Stimulated activated naive B cell treated with anti-CD40 and anti-IgM and Interleukin-4, amounts not matched to agents 10 μg/mL and 1 μg/mL and 100 μg/mL, for 72 hours (primary cell): ENCODE measurements around the gene ATL1.
"Not testable (repeated sequence)": the region's sequence is repeated elsewhere in the genome, so short reads cannot be mapped to it uniquely, and the experiment has no call there.

ENCODE experiments used
- ATAC-seq, 2 donors: fragments of 150-1000 bp; cut with Tn5 transposase; replicated peaks; 2 replicates each; pipeline ENCODE4 v1.10.0; 2021; ENCODE audit warnings: moderate library complexity in 1 of 2
- DNase-seq: peaks from one replicate; pipeline ENCODE4 v3.0.0; 2021
- H3K27ac Mint-ChIP-seq: one replicate; pipeline ENCODE4 v1.8.0; 2022; ENCODE audit warnings: mild to moderate bottlenecking, mixed read lengths
- H3K27me3 Mint-ChIP-seq, 2 donors: one replicate each; pipeline ENCODE4 v1.8.0; 2022; ENCODE audit warnings: mixed read lengths in 2 of 2
- H3K36me3 Mint-ChIP-seq, 2 donors: one replicate each; pipeline ENCODE4 v1.8.0; 2022; ENCODE audit warnings: mixed read lengths in 2 of 2, mild to moderate bottlenecking in 1 of 2
- H3K4me1 Mint-ChIP-seq, 2 donors: one replicate each; pipeline ENCODE4 v1.8.0; 2022; ENCODE audit warnings: mixed read lengths in 2 of 2, mild to moderate bottlenecking in 1 of 2
- H3K4me3 Mint-ChIP-seq, 2 donors: one replicate each; pipeline ENCODE4 v1.8.0; 2022; ENCODE audit warnings: mild to moderate bottlenecking in 2 of 2, mixed read lengths in 2 of 2, moderate library complexity in 1 of 2
- H3K9me3 Mint-ChIP-seq, 2 donors: one replicate each; pipeline ENCODE4 v1.8.0; 2022; ENCODE audit warnings: mixed read lengths in 2 of 2, mild to moderate bottlenecking in 1 of 2

Gene ATL1

DNA sequence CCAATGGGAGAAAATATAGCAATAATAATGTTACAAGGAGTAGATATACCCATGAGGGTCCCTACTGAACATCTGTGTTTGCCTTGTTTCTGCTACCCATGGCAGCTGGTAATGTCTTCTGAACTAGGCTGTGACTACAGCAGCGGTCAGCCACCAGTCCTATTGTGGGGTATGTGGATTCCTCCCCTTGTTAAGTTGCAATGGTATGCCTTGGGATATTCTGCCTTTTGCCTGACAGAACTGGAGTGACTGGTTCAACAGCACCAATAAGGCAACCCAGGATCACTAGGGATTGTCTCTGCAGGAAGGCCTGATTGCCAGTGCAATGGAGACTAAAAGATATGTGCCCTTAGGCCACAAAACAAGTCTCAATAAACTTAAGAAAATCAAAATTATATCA, 9.7 kb upstream of the ATL1 start:
- Mint-ChIP-seq H3K36me3 (no peaks in the 10 kb centered on the region), H3K27me3 (peaks cover 19 to 26% of the 10 kb centered on the region in 2 donors), H3K4me3 (no peak overlapping the region), H3K9me3 (no peaks in the 10 kb centered on the region), H3K4me1 (peaks cover 3 to 6% of the 10 kb centered on the region in 2 donors), H3K27ac (no peak overlapping the region)
- DNase-seq (no peak), ATAC-seq (no peak)

DNA sequence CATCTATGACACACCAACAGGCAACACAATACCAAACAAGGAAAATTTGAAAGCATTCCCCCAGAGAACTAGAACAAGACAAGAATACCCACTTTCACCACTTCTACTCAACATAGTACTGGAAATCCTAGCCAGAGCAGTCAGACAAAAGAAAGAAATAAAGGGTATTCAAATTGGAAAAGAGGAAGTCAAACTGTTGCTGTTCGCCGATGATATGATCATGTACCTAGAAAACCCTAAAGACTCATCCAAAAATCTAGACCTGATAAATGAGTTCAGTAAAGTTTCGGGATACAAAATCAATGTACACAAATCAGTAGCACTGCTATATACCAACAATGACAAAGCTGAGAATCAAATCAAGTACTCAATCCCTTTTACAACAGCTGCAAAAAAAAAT, 8.1 kb upstream of the ATL1 start:
- H3K4me1 Mint-ChIP-seq: peaks cover 3 to 6% of the 10 kb centered on the region in 2 donors
- peaks cover 23 to 26% of the 10 kb centered on the region in 2 donors for H3K27me3 Mint-ChIP-seq
- no peak for ATAC-seq
- H3K9me3 Mint-ChIP-seq: no peaks in the 10 kb centered on the region
- no peak overlapping the region for H3K4me3 Mint-ChIP-seq
- no peak overlapping the region for H3K27ac Mint-ChIP-seq
- no peak for DNase-seq
- H3K36me3 Mint-ChIP-seq: no peaks in the 10 kb centered on the region

DNA sequence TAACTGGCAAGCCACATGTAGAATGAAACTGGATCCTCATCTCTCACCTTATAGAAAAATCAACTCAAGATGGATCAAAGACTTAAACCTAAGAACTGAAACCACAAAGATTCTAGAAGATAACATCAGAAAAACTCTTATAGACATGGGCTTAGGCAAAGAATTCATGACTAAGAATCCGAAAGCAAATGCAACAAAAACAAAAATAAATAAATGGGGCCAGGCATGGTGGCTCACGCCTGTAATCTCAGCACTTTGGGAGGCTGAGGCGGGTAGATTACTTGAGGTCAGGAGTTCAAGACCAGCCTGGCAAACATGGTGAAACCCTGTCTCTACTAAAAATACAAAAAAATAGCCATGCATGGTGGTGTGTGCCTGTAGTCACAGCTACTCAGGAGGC, 7.1 kb upstream of the ATL1 start:
- peaks cover 32 to 35% of the 10 kb centered on the region in 2 donors for H3K27me3 Mint-ChIP-seq
- not testable (repeated sequence) for H3K9me3 Mint-ChIP-seq, H3K36me3 Mint-ChIP-seq, H3K4me3 Mint-ChIP-seq, H3K27ac Mint-ChIP-seq, H3K4me1 Mint-ChIP-seq, ATAC-seq, DNase-seq

DNA sequence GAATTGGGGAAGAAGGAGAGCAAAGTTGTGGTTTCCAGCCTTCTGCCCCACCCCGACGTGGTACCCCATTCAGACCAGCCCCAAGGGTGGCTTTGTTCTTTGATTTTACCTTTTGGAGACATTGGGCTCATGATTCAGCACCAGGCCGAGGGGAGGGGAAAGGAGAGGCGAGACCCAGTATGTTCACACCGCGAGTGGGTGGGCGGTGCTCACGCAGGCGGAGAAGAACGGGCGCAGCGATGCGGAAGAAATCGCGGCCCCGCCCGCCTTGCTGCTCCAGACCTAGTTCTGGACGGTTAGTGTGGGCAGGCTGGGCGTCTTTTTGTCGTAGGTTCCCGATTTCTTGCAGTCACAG, 963 bp downstream of the ATL1 start:
- no peaks in the 10 kb centered on the region for H3K36me3 Mint-ChIP-seq
- peak overlapping the region; percentile 84 to 89 for H3K4me3 Mint-ChIP-seq
- ATAC-seq (peak; percentile 53 to 61), DNase-seq (peak; percentile 12)
- peaks cover 12 to 14% of the 10 kb centered on the region in 2 donors for H3K4me1 Mint-ChIP-seq
- no peaks in the 10 kb centered on the region for H3K9me3 Mint-ChIP-seq
- H3K27ac Mint-ChIP-seq: peak overlapping the region; percentile 37
- peaks cover 24 to 29% of the 10 kb centered on the region in 2 donors for H3K27me3 Mint-ChIP-seq

DNA sequence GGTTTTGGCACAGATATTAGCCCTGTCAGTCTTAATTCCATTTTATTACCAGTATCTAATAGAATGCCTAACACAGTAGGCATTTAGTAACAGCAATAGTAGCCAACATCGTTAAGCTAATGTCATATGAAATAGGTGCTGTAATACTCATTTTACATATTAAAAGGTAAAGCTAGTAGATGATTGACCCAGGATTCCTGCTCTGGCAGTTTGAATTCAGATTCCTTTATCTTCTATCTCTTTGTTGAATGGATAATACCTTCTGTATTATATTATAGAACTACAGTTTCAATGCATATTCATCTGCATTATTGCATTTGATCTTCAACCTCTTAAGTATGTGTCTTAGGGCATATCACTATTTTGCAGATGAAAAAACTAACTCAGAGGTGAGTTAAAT, 2.9 kb downstream of the ATL1 start:
- H3K4me3 Mint-ChIP-seq: no peak overlapping the region

DNA sequence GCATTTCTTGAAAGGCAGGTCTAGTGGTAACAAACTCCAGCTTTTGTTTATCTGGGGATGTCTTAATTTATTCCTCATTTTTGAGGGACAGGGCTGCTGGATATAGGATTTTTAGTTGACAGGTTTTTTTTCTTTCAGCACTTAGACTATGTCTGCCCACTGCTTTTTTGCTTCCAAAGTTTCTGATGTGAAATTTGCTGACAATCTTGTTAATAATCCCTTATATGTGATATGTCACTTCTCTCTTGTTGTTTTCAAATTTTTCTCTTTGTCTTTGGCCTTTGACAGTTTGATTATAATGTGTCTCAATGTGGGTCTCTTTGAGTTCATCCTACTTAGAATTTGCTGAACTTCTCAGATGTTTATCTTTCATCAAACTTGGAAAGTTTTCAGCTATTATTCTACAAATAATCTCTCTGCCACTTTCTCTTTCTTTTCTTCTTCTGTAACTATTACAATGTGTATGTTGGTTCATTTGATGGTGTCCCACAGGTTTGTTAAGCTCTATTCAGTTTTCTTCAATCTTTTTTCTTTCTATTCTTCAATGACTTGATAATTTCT, 9.8 kb downstream of the ATL1 start:
- H3K36me3 Mint-ChIP-seq: peaks cover 11 to 20% of the 10 kb centered on the region in 2 donors
- ATAC-seq (no peak), DNase-seq (no peak)
- H3K27me3 Mint-ChIP-seq: no peaks in the 10 kb centered on the region
- H3K27ac Mint-ChIP-seq: no peak overlapping the region
- peaks cover 14 to 24% of the 10 kb centered on the region in 2 donors for H3K9me3 Mint-ChIP-seq
- H3K4me1 Mint-ChIP-seq: no peaks in the 10 kb centered on the region
- H3K4me3 Mint-ChIP-seq: no peak overlapping the region

More for the DNA sequence above, 2.9 kb downstream of the ATL1 start:
- no peak for ATAC-seq
- Mint-ChIP-seq H3K9me3 (peaks cover under 1 to 1% of the 10 kb centered on the region in 2 donors), H3K36me3 (peaks cover 0 to under 1% of the 10 kb centered on the region in 2 donors), H3K27me3 (peaks cover 14 to 19% of the 10 kb centered on the region in 2 donors), H3K27ac (no peak overlapping the region), H3K4me1 (peaks cover 12 to 14% of the 10 kb centered on the region in 2 donors)
- no peak for DNase-seq

DNA sequence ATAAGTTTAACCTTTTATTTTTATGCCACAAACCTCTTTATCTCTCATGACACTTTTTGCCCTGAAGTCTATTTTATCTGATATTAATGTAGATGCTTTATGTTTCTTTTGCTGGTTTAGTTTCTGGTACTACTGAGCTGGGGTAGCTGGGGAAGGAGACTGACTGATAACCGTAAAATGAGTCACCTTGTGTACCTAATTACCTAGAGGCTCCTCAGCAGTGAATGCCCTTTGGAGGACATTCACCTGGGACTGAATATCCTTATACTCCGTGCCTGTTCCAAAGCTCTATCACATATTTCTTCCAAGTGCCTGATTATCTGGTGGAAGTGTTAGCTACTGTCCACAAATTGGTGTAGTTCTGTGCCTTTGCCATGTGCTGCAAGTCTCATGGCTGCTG, 13.9 kb downstream of the ATL1 start:
- H3K9me3 Mint-ChIP-seq: peaks cover 11 to 15% of the 10 kb centered on the region in 2 donors
- no peaks in the 10 kb centered on the region for H3K27me3 Mint-ChIP-seq
- H3K36me3 Mint-ChIP-seq: peaks cover 9 to 20% of the 10 kb centered on the region in 2 donors
- H3K4me3 Mint-ChIP-seq: no peak overlapping the region
- no peaks in the 10 kb centered on the region for H3K4me1 Mint-ChIP-seq
- no peak overlapping the region for H3K27ac Mint-ChIP-seq
- DNase-seq (no peak), ATAC-seq (no peak)

DNA sequence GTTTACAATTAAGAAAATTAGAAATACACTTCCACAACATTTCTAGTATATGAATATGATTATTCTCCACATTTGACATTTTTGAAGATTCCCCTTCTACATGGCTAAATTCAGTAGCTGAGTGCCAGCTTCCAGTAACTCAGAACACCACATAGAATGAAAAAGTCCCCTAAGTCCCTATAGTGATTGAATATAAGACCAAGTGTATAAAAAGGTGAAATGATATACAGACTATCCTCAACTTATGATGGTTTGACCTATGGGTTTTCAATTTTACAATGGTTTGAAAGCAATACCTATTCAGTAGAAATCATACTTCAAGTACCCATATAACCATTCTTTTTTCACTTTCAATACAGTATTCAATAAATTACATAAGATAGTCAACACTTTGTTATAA, 15.8 kb downstream of the ATL1 start:
- Mint-ChIP-seq H3K36me3 (peaks cover 2 to 11% of the 10 kb centered on the region in 2 donors), H3K9me3 (peaks cover 3% of the 10 kb centered on the region in 2 donors), H3K27ac (no peak overlapping the region), H3K4me1 (no peaks in the 10 kb centered on the region), H3K27me3 (no peaks in the 10 kb centered on the region), H3K4me3 (no peak overlapping the region)
- no peak for ATAC-seq
- no peak for DNase-seq

DNA sequence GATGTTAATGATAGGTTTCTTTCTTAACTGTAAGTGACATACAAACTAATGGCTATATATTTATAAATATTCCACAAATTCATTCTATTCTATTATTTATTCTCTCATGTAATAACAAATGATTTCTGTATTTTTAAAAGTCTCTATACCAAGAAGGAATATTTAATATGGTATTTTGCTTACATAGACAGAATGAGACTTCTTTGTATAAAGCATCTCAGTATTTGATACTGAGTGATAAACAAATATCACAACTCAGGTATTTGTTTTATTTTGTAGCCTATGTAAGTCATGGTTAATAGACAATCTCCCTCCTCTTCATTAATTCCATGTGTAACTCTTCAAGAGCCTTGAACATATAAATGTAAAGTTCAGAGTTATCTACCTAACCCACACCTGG, 18.0 kb downstream of the ATL1 start:
- Mint-ChIP-seq H3K36me3 (no peaks in the 10 kb centered on the region), H3K27me3 (no peaks in the 10 kb centered on the region), H3K4me1 (no peaks in the 10 kb centered on the region), H3K9me3 (no peaks in the 10 kb centered on the region), H3K27ac (no peak overlapping the region), H3K4me3 (no peak overlapping the region)
- DNase-seq (no peak), ATAC-seq (no peak)

DNA sequence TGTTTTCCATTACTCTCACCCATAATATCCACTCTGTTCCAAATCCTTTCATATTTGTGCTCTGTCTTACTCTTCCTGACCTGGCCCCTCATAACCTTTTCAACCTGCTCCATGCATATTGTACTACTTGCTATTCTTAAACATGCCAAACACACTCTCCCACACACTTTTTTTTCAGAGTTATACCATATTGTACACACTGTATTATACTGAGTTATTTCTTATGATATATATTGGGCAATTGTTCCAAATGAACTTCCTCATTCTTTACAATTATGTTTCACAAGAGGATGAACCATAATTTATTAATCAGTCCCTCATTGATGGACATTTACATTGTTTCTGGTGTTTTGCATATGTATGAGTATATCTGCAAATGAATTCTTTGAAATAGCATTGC, 18.5 kb downstream of the ATL1 start:
- no peaks in the 10 kb centered on the region for H3K4me1 Mint-ChIP-seq
- no peak for ATAC-seq
- H3K4me3 Mint-ChIP-seq: no peak overlapping the region
- H3K27me3 Mint-ChIP-seq: no peaks in the 10 kb centered on the region
- H3K9me3 Mint-ChIP-seq: no peaks in the 10 kb centered on the region
- H3K36me3 Mint-ChIP-seq: no peaks in the 10 kb centered on the region
- no peak overlapping the region for H3K27ac Mint-ChIP-seq
- no peak for DNase-seq

DNA sequence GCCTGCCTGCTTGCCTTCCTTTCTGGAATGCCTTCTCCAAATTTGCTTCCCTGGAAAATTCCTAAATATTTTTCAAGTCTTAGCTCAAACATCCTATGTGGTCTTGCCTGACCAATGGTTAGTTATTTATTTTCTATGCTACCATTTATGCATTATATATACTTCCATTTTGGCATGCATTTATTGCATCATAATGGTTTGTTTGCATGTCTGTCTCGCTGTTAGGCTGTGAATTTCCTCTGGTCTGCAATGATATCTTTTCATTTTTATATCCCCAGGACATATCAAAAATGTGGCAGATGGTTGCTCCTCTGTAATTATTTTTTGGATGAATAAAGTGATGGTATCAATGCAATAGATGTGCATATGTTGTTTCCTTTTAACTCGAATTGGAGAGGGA, 30.5 kb downstream of the ATL1 start:
- H3K36me3 Mint-ChIP-seq: peaks cover 2 to 4% of the 10 kb centered on the region in 2 donors
- no peak overlapping the region for H3K27ac Mint-ChIP-seq
- DNase-seq: no peak
- ATAC-seq: no peak
- H3K4me1 Mint-ChIP-seq: no peaks in the 10 kb centered on the region
- no peak overlapping the region for H3K4me3 Mint-ChIP-seq
- no peaks in the 10 kb centered on the region for H3K9me3 Mint-ChIP-seq
- no peaks in the 10 kb centered on the region for H3K27me3 Mint-ChIP-seq

DNA sequence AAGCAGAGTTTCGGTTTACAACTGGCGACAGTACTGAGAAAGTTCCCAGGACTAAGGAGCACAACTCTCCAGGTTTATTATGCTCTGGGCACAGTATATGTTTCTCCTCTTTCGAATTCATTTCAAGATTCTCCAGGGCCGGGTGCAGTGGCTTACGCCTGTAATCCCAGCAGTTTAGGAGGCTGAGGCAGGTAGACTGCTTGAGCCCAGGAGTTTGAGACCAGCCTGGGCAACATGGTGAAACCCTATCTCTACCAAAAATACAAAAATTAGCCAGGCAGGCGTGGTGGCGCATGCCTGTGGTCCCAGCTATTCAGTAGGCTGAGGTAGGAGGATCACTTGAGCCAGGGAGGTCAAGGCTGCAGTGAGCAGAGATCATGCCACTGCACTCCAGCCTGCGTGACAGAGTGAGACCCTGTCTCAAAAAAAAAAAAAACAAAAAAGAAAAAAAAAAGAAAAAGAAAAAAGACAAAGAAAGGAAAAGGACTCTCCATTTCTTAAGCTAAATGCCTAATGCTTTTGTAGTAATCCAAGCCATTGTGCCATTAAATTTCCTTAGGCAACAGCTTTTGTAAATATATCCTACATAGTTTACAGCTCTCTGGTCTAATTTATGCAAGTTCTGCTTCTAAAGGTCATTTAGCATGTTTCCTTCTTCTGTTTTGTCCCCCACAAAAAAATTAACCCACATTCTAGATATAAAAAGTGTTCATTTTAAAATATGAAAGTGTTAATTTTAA, 34.8 kb downstream of the ATL1 start:
- H3K4me1 Mint-ChIP-seq: no peaks in the 10 kb centered on the region
- DNase-seq (no peak), ATAC-seq (no peak)
- no peak overlapping the region for H3K27ac Mint-ChIP-seq
- H3K36me3 Mint-ChIP-seq: peaks cover 2 to 4% of the 10 kb centered on the region in 2 donors
- no peaks in the 10 kb centered on the region for H3K9me3 Mint-ChIP-seq
- no peaks in the 10 kb centered on the region for H3K27me3 Mint-ChIP-seq
- no peak overlapping the region for H3K4me3 Mint-ChIP-seq

DNA sequence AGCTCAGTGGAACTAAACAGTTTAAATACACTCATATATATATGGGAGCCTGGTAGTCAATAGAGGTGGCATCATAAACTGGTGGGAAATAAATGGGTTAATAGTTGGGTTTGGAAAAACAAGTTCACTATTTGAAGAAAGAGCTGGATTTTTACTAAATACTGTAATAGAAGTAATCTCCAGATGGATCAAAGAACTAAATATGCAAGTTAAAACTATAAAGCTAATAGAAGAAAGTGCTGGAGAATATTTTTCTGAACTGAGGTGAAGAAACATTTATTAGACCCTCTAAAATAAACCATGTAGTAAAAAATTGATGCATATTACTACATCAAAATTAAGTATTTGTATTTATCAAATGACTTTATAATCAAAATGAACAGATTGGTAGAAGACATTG, 38.8 kb downstream of the ATL1 start:
- H3K9me3 Mint-ChIP-seq: no peaks in the 10 kb centered on the region
- H3K27me3 Mint-ChIP-seq: no peaks in the 10 kb centered on the region
- peaks cover 0 to 2% of the 10 kb centered on the region in 2 donors for H3K36me3 Mint-ChIP-seq
- DNase-seq (no peak), ATAC-seq (no peak)
- no peaks in the 10 kb centered on the region for H3K4me1 Mint-ChIP-seq
- H3K27ac Mint-ChIP-seq: no peak overlapping the region
- H3K4me3 Mint-ChIP-seq: no peak overlapping the region

DNA sequence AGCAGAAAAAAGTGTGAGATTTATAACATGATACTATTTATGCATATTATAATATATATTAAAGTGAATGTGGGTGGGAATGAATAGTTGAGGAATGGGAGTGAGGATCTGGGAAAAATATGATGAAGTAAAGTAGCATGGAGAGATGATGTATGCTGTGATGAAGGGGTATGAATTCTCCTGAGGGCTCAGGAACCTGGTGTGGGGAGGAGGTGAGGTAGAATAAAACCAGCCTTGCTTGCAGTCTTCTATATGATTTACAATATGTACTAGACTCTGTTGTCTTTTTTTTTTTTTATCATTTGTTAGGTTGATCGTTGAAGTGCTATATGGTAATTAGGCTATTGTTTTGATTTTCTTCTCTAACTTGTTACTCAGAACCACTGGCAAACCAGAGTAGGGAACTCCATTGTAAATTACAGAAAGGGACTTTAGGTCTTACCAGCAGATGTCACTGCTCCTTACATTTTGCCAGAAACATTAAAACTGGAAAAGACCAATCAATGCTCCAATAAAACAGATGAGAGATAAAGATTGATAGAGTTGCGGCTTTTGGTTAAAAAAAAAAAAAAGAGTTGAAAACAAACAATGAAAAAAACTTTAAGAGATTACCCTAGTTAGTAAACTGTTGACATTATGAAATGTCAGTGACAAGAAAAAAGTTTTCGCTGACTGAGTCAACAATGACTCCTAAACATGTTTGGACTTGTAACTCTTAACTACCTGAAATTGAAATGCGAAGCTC, 39.9 kb downstream of the ATL1 start:
- H3K4me1 Mint-ChIP-seq: no peaks in the 10 kb centered on the region
- peak overlapping the region; percentile 7 for H3K27ac Mint-ChIP-seq
- no peaks in the 10 kb centered on the region for H3K27me3 Mint-ChIP-seq
- DNase-seq (no peak), ATAC-seq (peak in 1 of 2 donors; percentile 39)
- H3K36me3 Mint-ChIP-seq: no peaks in the 10 kb centered on the region
- H3K9me3 Mint-ChIP-seq: no peaks in the 10 kb centered on the region
- no peak overlapping the region for H3K4me3 Mint-ChIP-seq

DNA sequence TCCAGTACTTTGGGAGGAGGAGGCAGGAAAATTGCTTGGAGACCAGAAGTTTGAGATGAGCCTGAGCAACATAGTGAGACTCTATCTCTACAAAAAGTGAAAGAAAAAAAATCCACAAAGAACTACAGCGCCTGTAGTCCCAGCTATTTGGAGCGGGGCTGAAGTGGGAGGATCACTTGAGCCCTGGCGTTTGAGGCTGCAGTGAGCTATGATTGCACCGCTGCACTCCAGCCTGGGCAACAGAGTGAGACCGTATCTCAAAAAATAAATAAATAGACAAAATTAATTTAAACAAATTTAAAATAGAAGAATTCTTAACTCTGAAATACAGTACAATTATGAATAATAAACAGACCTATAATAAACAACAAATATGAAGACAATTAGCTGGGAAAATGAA, 40.9 kb downstream of the ATL1 start:
- no peak overlapping the region for H3K4me3 Mint-ChIP-seq
- no peaks in the 10 kb centered on the region for H3K27me3 Mint-ChIP-seq
- DNase-seq (no peak), ATAC-seq (no peak)
- H3K4me1 Mint-ChIP-seq: no peaks in the 10 kb centered on the region
- no peaks in the 10 kb centered on the region for H3K36me3 Mint-ChIP-seq
- no peaks in the 10 kb centered on the region for H3K9me3 Mint-ChIP-seq
- no peak overlapping the region for H3K27ac Mint-ChIP-seq
